Measurements from ENCODE around the gene HPGD.

The HPGD gene

GRCh38 chr4:174553031-174553430 is 30.7 kb upstream of the HPGD start:
- Histone ChIP-seq H3K27me3 (ENCODE audit: control insufficient read depth in 1 of 2, insufficient read depth in 1 of 2, low read length in 2 of 2) (no peaks in the 10 kb centered on the region), H4K8ac (ENCODE audit: low read length) (no peak overlapping the region), H2BK12ac (ENCODE audit: low read length in 2 of 2) (no peak overlapping the region), H3K18ac (ENCODE audit: low read depth in 1 of 2, low read length in 2 of 2) (no peak overlapping the region), H3K9ac (ENCODE audit: low read length) (no peak overlapping the region), H3K14ac (ENCODE audit: low read length in 2 of 2) (no peak overlapping the region), H3K4me1 (ENCODE audit: control insufficient read depth, insufficient read depth, low read depth, low read length) (no peaks in the 10 kb centered on the region), H3K9me3 (ENCODE audit: control insufficient read depth, low read length) (no peaks in the 10 kb centered on the region), H2AFZ (ENCODE audit: low read depth, low read length) (no peak overlapping the region), H3K4me2 (ENCODE audit: low read length, poor library complexity, severe bottlenecking) (no peak overlapping the region), H2BK15ac (ENCODE audit: low read depth, poor library complexity, severe bottlenecking) (no peak overlapping the region), H3K36me3 (ENCODE audit: control insufficient read depth in 1 of 2, insufficient read depth in 2 of 2, low read depth in 1 of 2, low read length in 2 of 2) (no peaks in the 10 kb centered on the region), H3K23ac (ENCODE audit: low read length in 2 of 2) (no peak overlapping the region), H2BK120ac (ENCODE audit: low read depth, low read length) (no peak overlapping the region), H3K79me1 (replicated peaks; ENCODE audit: low read length, poor library complexity, severe bottlenecking) (no peaks in the 10 kb centered on the region), H2BK5ac (ENCODE audit: low read depth, low read length, poor library complexity, severe bottlenecking) (no peak overlapping the region), H4K91ac (ENCODE audit: low read length) (no peak overlapping the region), H2AK5ac (ENCODE audit: low read length, severe bottlenecking) (no peak overlapping the region), H3K4ac (ENCODE audit: low read depth in 1 of 2, low read length in 2 of 2) (no peak overlapping the region), H3K4me3 (ENCODE audit: insufficient read depth in 1 of 2, low read depth in 1 of 2, low read length in 2 of 2) (no peak overlapping the region), H3K27ac (ENCODE audit: low read length, poor library complexity, severe bottlenecking) (no peak overlapping the region)
- no peak for DNase-seq
- 84% methylated on average over 2 of the region's 2 CpGs for WGBS

GRCh38 chr4:174550541-174550940 is 28.3 kb upstream of the HPGD start:
- DNase-seq, result no peak
- Histone ChIP-seq H3K4me1 (ENCODE audit: control insufficient read depth, insufficient read depth, low read depth, low read length) (no peaks in the 10 kb centered on the region), H3K79me1 (replicated peaks; ENCODE audit: low read length, poor library complexity, severe bottlenecking) (no peaks in the 10 kb centered on the region), H3K9ac (ENCODE audit: low read length) (no peak overlapping the region), H2BK5ac (ENCODE audit: low read depth, low read length, poor library complexity, severe bottlenecking) (no peak overlapping the region), H2BK15ac (ENCODE audit: low read depth, poor library complexity, severe bottlenecking) (no peak overlapping the region), H3K4me2 (ENCODE audit: low read length, poor library complexity, severe bottlenecking) (no peak overlapping the region), H3K18ac (ENCODE audit: low read depth in 1 of 2, low read length in 2 of 2) (no peak overlapping the region), H3K4me3 (ENCODE audit: insufficient read depth in 1 of 2, low read depth in 1 of 2, low read length in 2 of 2) (no peak overlapping the region), H3K9me3 (ENCODE audit: control insufficient read depth, low read length) (peaks cover 7% of the 10 kb centered on the region), H3K23ac (ENCODE audit: low read length in 2 of 2) (no peak overlapping the region), H2BK120ac (ENCODE audit: low read depth, low read length) (no peak overlapping the region), H3K27me3 (ENCODE audit: control insufficient read depth in 1 of 2, insufficient read depth in 1 of 2, low read length in 2 of 2) (no peaks in the 10 kb centered on the region), H4K8ac (ENCODE audit: low read length) (no peak overlapping the region), H3K4ac (ENCODE audit: low read depth in 1 of 2, low read length in 2 of 2) (no peak overlapping the region), H2BK12ac (ENCODE audit: low read length in 2 of 2) (no peak overlapping the region), H4K91ac (ENCODE audit: low read length) (no peak overlapping the region), H3K27ac (ENCODE audit: low read length, poor library complexity, severe bottlenecking) (no peak overlapping the region), H2AK5ac (ENCODE audit: low read length, severe bottlenecking) (no peak overlapping the region), H3K14ac (ENCODE audit: low read length in 2 of 2) (no peak overlapping the region), H2AFZ (ENCODE audit: low read depth, low read length) (no peak overlapping the region), H3K36me3 (ENCODE audit: control insufficient read depth in 1 of 2, insufficient read depth in 2 of 2, low read depth in 1 of 2, low read length in 2 of 2) (no peaks in the 10 kb centered on the region)

GRCh38 chr4:174549721-174550120 is 27.4 kb upstream of the HPGD start:
- Histone ChIP-seq H3K18ac (ENCODE audit: low read depth in 1 of 2, low read length in 2 of 2) (no peak overlapping the region), H2BK12ac (ENCODE audit: low read length in 2 of 2) (no peak overlapping the region), H2BK15ac (ENCODE audit: low read depth, poor library complexity, severe bottlenecking) (no peak overlapping the region), H3K4me3 (ENCODE audit: insufficient read depth in 1 of 2, low read depth in 1 of 2, low read length in 2 of 2) (no peak overlapping the region), H3K4me2 (ENCODE audit: low read length, poor library complexity, severe bottlenecking) (no peak overlapping the region), H2AFZ (ENCODE audit: low read depth, low read length) (no peak overlapping the region), H3K9ac (ENCODE audit: low read length) (no peak overlapping the region), H4K91ac (ENCODE audit: low read length) (no peak overlapping the region), H3K4ac (ENCODE audit: low read depth in 1 of 2, low read length in 2 of 2) (no peak overlapping the region), H3K14ac (ENCODE audit: low read length in 2 of 2) (no peak overlapping the region), H2BK5ac (ENCODE audit: low read depth, low read length, poor library complexity, severe bottlenecking) (no peak overlapping the region), H2AK5ac (ENCODE audit: low read length, severe bottlenecking) (no peak overlapping the region), H4K8ac (ENCODE audit: low read length) (no peak overlapping the region), H3K79me1 (replicated peaks; ENCODE audit: low read length, poor library complexity, severe bottlenecking) (no peaks in the 10 kb centered on the region), H3K27me3 (ENCODE audit: control insufficient read depth in 1 of 2, insufficient read depth in 1 of 2, low read length in 2 of 2) (no peaks in the 10 kb centered on the region), H3K9me3 (ENCODE audit: control insufficient read depth, low read length) (peaks cover 7% of the 10 kb centered on the region), H3K4me1 (ENCODE audit: control insufficient read depth, insufficient read depth, low read depth, low read length) (no peaks in the 10 kb centered on the region), H3K23ac (ENCODE audit: low read length in 2 of 2) (no peak overlapping the region), H2BK120ac (ENCODE audit: low read depth, low read length) (no peak overlapping the region), H3K27ac (ENCODE audit: low read length, poor library complexity, severe bottlenecking) (no peak overlapping the region), H3K36me3 (ENCODE audit: control insufficient read depth in 1 of 2, insufficient read depth in 2 of 2, low read depth in 1 of 2, low read length in 2 of 2) (no peaks in the 10 kb centered on the region)
- no CpG with 5 or more reads among the region's 1 CpG for WGBS
- DNase-seq, result no peak

GRCh38 chr4:174545268-174545667 is 23.0 kb upstream of the HPGD start:
- Histone ChIP-seq H2AK5ac (ENCODE audit: low read length, severe bottlenecking) (no peak overlapping the region), H3K18ac (ENCODE audit: low read depth in 1 of 2, low read length in 2 of 2) (no peak overlapping the region), H2BK15ac (ENCODE audit: low read depth, poor library complexity, severe bottlenecking) (no peak overlapping the region), H3K27ac (ENCODE audit: low read length, poor library complexity, severe bottlenecking) (no peak overlapping the region), H3K9ac (ENCODE audit: low read length) (no peak overlapping the region), H3K4me2 (ENCODE audit: low read length, poor library complexity, severe bottlenecking) (no peak overlapping the region), H2BK120ac (ENCODE audit: low read depth, low read length) (no peak overlapping the region), H3K4me1 (ENCODE audit: control insufficient read depth, insufficient read depth, low read depth, low read length) (no peaks in the 10 kb centered on the region), H3K23ac (ENCODE audit: low read length in 2 of 2) (no peak overlapping the region), H3K4me3 (ENCODE audit: insufficient read depth in 1 of 2, low read depth in 1 of 2, low read length in 2 of 2) (no peak overlapping the region), H4K91ac (ENCODE audit: low read length) (no peak overlapping the region), H2AFZ (ENCODE audit: low read depth, low read length) (no peak overlapping the region), H3K14ac (ENCODE audit: low read length in 2 of 2) (no peak overlapping the region), H3K9me3 (ENCODE audit: control insufficient read depth, low read length) (peaks cover 7% of the 10 kb centered on the region), H2BK5ac (ENCODE audit: low read depth, low read length, poor library complexity, severe bottlenecking) (no peak overlapping the region), H2BK12ac (ENCODE audit: low read length in 2 of 2) (no peak overlapping the region), H3K27me3 (ENCODE audit: control insufficient read depth in 1 of 2, insufficient read depth in 1 of 2, low read length in 2 of 2) (no peaks in the 10 kb centered on the region), H3K4ac (ENCODE audit: low read depth in 1 of 2, low read length in 2 of 2) (no peak overlapping the region), H3K79me1 (replicated peaks; ENCODE audit: low read length, poor library complexity, severe bottlenecking) (no peaks in the 10 kb centered on the region), H4K8ac (ENCODE audit: low read length) (no peak overlapping the region), H3K36me3 (ENCODE audit: control insufficient read depth in 1 of 2, insufficient read depth in 2 of 2, low read depth in 1 of 2, low read length in 2 of 2) (no peaks in the 10 kb centered on the region)
- DNase-seq, result no peak

All from mesenchymal stem cell (in vitro differentiated cells and primary cell).